ENCODE results near the gene CES3. TPM values are rescaled to one million over a fixed set of nuclear protein-coding genes. Genes with fewer than 3 reads are reported as not detected.

CES3 gene
- total RNA-seq, 1 experiment from 2014 or later, result 0.64 TPM

DNA sequence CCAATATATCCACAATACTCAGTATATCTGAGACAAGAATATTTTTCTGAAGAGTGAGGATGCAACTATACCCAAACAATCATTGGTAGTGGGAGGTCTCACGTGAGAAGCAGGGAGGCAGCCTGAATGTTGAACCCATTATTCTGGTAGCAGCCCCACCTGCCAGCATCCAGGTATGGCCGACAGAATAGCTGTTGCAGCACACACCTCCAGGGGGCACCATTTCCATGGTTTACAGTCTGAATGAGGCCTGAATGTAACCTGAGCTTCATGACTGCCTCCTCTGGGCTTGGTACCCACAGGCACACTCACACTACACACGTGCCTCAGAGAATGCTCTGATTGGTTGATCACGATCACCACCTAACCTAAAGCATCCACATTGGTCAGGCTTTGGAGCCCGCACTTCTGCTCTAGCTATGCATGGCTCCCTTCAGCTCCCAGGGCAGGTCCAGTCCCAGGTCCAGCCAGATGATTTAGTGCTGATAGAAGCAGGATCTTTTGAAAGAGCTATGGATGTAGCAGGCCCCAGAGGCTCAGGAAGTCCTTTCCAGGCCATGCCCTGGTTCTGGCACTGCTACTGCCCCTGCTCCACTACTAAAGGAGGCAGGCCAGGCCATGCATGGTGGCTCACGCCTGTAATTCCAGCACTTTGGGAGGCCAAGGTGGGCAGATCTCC lies 56.9 kb downstream of the CES3 start:
- peak; percentile 79 for TF ChIP-seq CTCF (IDR thresholded peaks at IDR 0.05; ENCODE audit: unreplicated experiment)
- Mint-ChIP-seq H3K9me3 (ENCODE audit: low read depth, unreplicated experiment) (no peaks in the 10 kb centered on the region), H3K36me3 (ENCODE audit: insufficient read depth, unreplicated experiment) (peaks cover 5% of the 10 kb centered on the region), H3K27me3 (ENCODE audit: unreplicated experiment) (peaks cover 22% of the 10 kb centered on the region), H3K4me1 (ENCODE audit: low read depth, unreplicated experiment) (peaks cover 25% of the 10 kb centered on the region), H3K4me3 (ENCODE audit: low read depth, unreplicated experiment) (no peak overlapping the region), H3K27ac (ENCODE audit: unreplicated experiment) (no peak overlapping the region)
- intact Hi-C loops (cut with micrococcal nuclease; ENCODE audit: unreplicated experiment), result loop anchor here (5.0 to 10.0 kb wide), 4 partner anchors 41 to 169 kb away; partner anchors contain the start of genes B3GNT9, FBXL8 and TRADD
- BruUV-seq (replicated peaks), result no TSS peak
- peak; percentile 92 for DNase-seq
- CTCF ChIA-PET, result interaction anchor here (0.6 to 1.7 kb wide), 20 partner anchors 10 to 448 kb away, joined by 3 to 23 read pairs (median 4); partner anchors contain the start of genes CDH16, FBXL8, PHAF1 and TRADD

GRCh38 chr16:67019171-67019570 lies 58.1 kb downstream of the CES3 start:
- Mint-ChIP-seq H3K4me3 (ENCODE audit: low read depth, unreplicated experiment) (no peak overlapping the region), H3K27me3 (ENCODE audit: unreplicated experiment) (peaks cover 15% of the 10 kb centered on the region), H3K36me3 (ENCODE audit: insufficient read depth, unreplicated experiment) (peaks cover 5% of the 10 kb centered on the region), H3K9me3 (ENCODE audit: low read depth, unreplicated experiment) (no peaks in the 10 kb centered on the region), H3K4me1 (ENCODE audit: low read depth, unreplicated experiment) (peaks cover 36% of the 10 kb centered on the region), H3K27ac (ENCODE audit: unreplicated experiment) (no peak overlapping the region)
- BruUV-seq (replicated peaks), result no TSS peak
- intact Hi-C loops (cut with micrococcal nuclease; ENCODE audit: unreplicated experiment), result loop anchor here (5.0 to 10.0 kb wide), 4 partner anchors 42 to 168 kb away; partner anchors contain the start of genes B3GNT9, FBXL8 and TRADD
- DNase-seq, result no peak
- no peak for TF ChIP-seq CTCF (IDR thresholded peaks at IDR 0.05; ENCODE audit: unreplicated experiment)
- CTCF ChIA-PET, result interaction anchor here (1.7 kb wide), 1 partner anchor 81 kb away, joined by 6 read pairs; no protein-coding TSS in a partner anchor

DNA sequence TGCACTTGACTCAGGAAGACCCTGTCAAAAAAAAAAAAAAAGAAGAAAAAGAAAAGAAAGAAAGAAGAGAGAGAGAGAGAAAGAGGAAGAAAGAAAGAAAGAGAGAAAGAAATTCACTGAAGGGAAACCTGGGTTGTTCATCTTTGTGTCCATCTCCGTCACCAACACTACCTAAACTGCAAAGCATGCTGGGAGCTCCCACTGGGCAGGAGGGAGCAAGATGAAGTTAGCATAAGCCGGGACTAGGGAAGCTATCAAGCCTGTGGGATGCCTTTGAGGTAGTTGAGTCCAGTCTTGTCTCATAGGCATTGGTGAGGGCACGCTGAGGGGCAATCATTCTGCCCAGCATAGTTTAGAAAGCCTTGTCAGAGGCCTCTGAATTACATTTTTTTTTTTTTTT lies 60.3 kb downstream of the CES3 start:
- no peak for TF ChIP-seq CTCF (IDR thresholded peaks at IDR 0.05; ENCODE audit: unreplicated experiment)
- no peaks in the 10 kb centered on the region for H3K9me3 Mint-ChIP-seq (ENCODE audit: low read depth, unreplicated experiment)
- CTCF ChIA-PET, result interaction anchor here (1.5 kb wide), 1 partner anchor 68 kb away, joined by 3 read pairs; no protein-coding TSS in a partner anchor
- intact Hi-C loops (cut with micrococcal nuclease; ENCODE audit: unreplicated experiment), result no loop called here
- no peak for DNase-seq
- no peak overlapping the region for H3K4me3 Mint-ChIP-seq (ENCODE audit: low read depth, unreplicated experiment)
- BruUV-seq (replicated peaks), result no TSS peak
- peaks cover 40% of the 10 kb centered on the region for H3K4me1 Mint-ChIP-seq (ENCODE audit: low read depth, unreplicated experiment)
- no peak overlapping the region for H3K27ac Mint-ChIP-seq (ENCODE audit: unreplicated experiment)
- H3K27me3 Mint-ChIP-seq (ENCODE audit: unreplicated experiment), result no peaks in the 10 kb centered on the region
- H3K36me3 Mint-ChIP-seq (ENCODE audit: insufficient read depth, unreplicated experiment), result no peaks in the 10 kb centered on the region

DNA sequence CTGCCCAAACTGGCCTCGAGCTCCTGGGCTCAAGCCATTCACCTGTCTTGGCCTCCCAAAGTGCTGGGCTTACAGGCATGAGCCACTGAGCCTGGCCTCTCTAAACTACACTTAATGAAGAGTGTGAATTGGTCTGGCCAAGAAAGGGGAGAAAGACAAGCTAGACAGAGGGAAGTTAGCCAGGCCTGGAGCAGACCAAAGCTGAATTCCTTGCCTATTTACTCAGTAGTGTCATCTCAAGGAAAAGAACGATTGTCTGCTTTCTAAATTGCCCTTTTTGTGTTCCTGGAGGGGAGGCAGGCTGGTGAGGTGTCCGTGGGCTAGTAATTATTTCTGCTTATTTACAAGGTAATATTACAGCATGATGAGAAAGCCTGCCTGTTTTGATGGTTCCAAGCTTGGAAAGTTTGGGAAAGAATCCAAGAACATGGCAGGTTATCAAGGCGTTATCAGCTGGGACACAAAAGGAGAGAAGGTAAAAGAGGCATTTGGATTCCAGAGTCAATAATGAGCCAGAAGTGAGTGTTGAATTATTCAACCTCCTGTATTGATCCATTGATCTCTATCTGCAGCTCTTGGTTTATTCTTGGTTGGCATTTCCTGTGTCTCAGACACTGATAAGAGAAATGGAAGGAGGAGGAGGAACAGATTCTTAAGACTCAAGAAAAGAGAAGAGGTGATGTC lies 61.6 kb downstream of the CES3 start:
- intact Hi-C loops (cut with micrococcal nuclease; ENCODE audit: unreplicated experiment), result no loop called here
- Mint-ChIP-seq H3K27me3 (ENCODE audit: unreplicated experiment) (no peaks in the 10 kb centered on the region), H3K4me1 (ENCODE audit: low read depth, unreplicated experiment) (peaks cover 40% of the 10 kb centered on the region), H3K27ac (ENCODE audit: unreplicated experiment) (peak overlapping the region; percentile 24), H3K9me3 (ENCODE audit: low read depth, unreplicated experiment) (no peaks in the 10 kb centered on the region), H3K4me3 (ENCODE audit: low read depth, unreplicated experiment) (no peak overlapping the region), H3K36me3 (ENCODE audit: insufficient read depth, unreplicated experiment) (no peaks in the 10 kb centered on the region)
- no peak for DNase-seq
- no TSS peak for BruUV-seq (replicated peaks)
- no peak for TF ChIP-seq CTCF (IDR thresholded peaks at IDR 0.05; ENCODE audit: unreplicated experiment)
- CTCF ChIA-PET, result interaction anchor here (0.7 to 1.5 kb wide), 6 partner anchors 9 to 542 kb away, joined by 3 to 6 read pairs (median 5); no protein-coding TSS in a partner anchor
